Astrocyte (in vitro differentiated cells and primary cell): Measurements from ENCODE around the gene FAM171A2. TPM values are rescaled to one million over a fixed set of nuclear protein-coding genes. Genes with fewer than 3 reads are reported as not detected.
A peak's percentile ranks its signal among the peaks of the same experiment; 100 is the strongest.

ENCODE experiments used
- DNase-seq: peaks from one replicate; pipeline ENCODE4 v3.0.0-alpha.2; 2010; ENCODE audit warnings: low read depth
- FAIRE-seq: peaks from 2 replicates; lab custom pipeline; 2011; peaks lifted over from hg19 to GRCh38; lab: Jason Lieb, UNC
- H2AFZ ChIP-seq: 2 replicates; pipeline ENCODE4 v1.6.0; 2012; ENCODE audit warnings: low read depth, low read length, inconsistent platforms
- H3K27ac ChIP-seq: 2 replicates; pipeline ENCODE4 v1.5.1; 2011; ENCODE audit warnings: low read depth, low read length, inconsistent platforms
- H3K27me3 ChIP-seq: 2 replicates; pipeline ENCODE4 v1.6.0; 2011; ENCODE audit warnings: low read length, inconsistent platforms; ENCODE audit not compliant: insufficient read depth
- H3K36me3 ChIP-seq: 2 replicates; pipeline ENCODE4 v1.5.1; 2011; ENCODE audit warnings: low read length, inconsistent platforms; ENCODE audit not compliant: insufficient read depth
- H3K4me1 ChIP-seq: 2 replicates; pipeline ENCODE4 v1.5.1; 2011; ENCODE audit warnings: low read length, inconsistent platforms; ENCODE audit not compliant: insufficient read depth
- H3K4me2 ChIP-seq: 2 replicates; pipeline ENCODE4 v1.6.0; 2012; ENCODE audit warnings: low read length, inconsistent platforms
- H3K4me3 ChIP-seq: 2 replicates; pipeline ENCODE4 v1.5.1; 2011; ENCODE audit warnings: low read depth, mild to moderate bottlenecking, low read length, inconsistent platforms; ENCODE audit not compliant: insufficient read depth
- H3K79me2 ChIP-seq: 2 replicates; pipeline ENCODE4 v1.6.0; 2012; ENCODE audit warnings: mild to moderate bottlenecking, low read length, inconsistent platforms; ENCODE audit not compliant: insufficient read depth
- H3K9ac ChIP-seq: 2 replicates; pipeline ENCODE4 v1.6.0; 2012; ENCODE audit warnings: mild to moderate bottlenecking, low read length, inconsistent platforms
- H3K9me3 ChIP-seq: 2 replicates; pipeline ENCODE4 v1.5.1; 2012; ENCODE audit warnings: low read depth, mild to moderate bottlenecking, low read length, inconsistent platforms; ENCODE audit not compliant: insufficient read depth
- H4K20me1 ChIP-seq: 2 replicates; pipeline ENCODE4 v1.6.0; 2012; ENCODE audit warnings: low read length, inconsistent platforms; ENCODE audit not compliant: insufficient read depth
- H3K27ac Mint-ChIP-seq: one replicate; pipeline ENCODE4 v1.8.0; 2021; ENCODE audit warnings: mild to moderate bottlenecking, mixed read lengths; ENCODE audit not compliant: unreplicated experiment
- H3K27me3 Mint-ChIP-seq: one replicate; pipeline ENCODE4 v1.8.0; 2021; ENCODE audit warnings: low read depth, mixed read lengths; ENCODE audit not compliant: unreplicated experiment
- H3K36me3 Mint-ChIP-seq: one replicate; pipeline ENCODE4 v1.8.0; 2021; ENCODE audit warnings: low read depth, mixed read lengths; ENCODE audit not compliant: unreplicated experiment
- H3K4me1 Mint-ChIP-seq: one replicate; pipeline ENCODE4 v1.8.0; 2021; ENCODE audit warnings: low read depth, mixed read lengths; ENCODE audit not compliant: unreplicated experiment
- H3K4me3 Mint-ChIP-seq: one replicate; pipeline ENCODE4 v1.8.0; 2021; ENCODE audit warnings: mild to moderate bottlenecking, moderate library complexity, mixed read lengths; ENCODE audit not compliant: unreplicated experiment
- H3K9me3 Mint-ChIP-seq: one replicate; pipeline ENCODE4 v1.8.0; 2021; ENCODE audit warnings: mild to moderate bottlenecking, mixed read lengths; ENCODE audit not compliant: unreplicated experiment
- CTCF ChIP-seq: IDR thresholded peaks from 2 replicates; pipeline ENCODE4 v1.5.1; 2011; ENCODE audit warnings: low read depth, mild to moderate bottlenecking, inconsistent platforms, low read length, moderate library complexity; ENCODE audit not compliant: insufficient read depth
- EZH2 ChIP-seq: IDR thresholded peaks from 2 replicates; pipeline ENCODE4 v1.6.1; 2012; ENCODE audit warnings: mild to moderate bottlenecking, low read length, inconsistent platforms; ENCODE audit not compliant: insufficient read depth
- total RNA-seq: library from RNA; stranded (reverse); gene quantifications from 2 replicates; pipeline ENCODE4 v1.2.1, GENCODE V29; 2021

FAM171A2 gene
- total RNA-seq, 1 donor from 2014 or later: 18.2 TPM

- Mint-ChIP-seq H3K4me3 (peak overlapping the region; percentile 70), H3K36me3 (peaks cover 2% of the 10 kb centered on the region), H3K27ac (peak overlapping the region; percentile 62), H3K4me1 (peaks cover 15% of the 10 kb centered on the region), H3K27me3 (peaks cover 7% of the 10 kb centered on the region), H3K9me3 (no peaks in the 10 kb centered on the region)
- no peak for TF ChIP-seq CTCF
- TF ChIP-seq EZH2: no peak
- peaks cover 45% of the 10 kb centered on the region for H4K20me1 ChIP-seq
- H3K9ac ChIP-seq: no peak overlapping the region
- no peaks in the 10 kb centered on the region for H3K36me3 ChIP-seq
- H3K4me1 ChIP-seq: peaks cover 18% of the 10 kb centered on the region
- no peaks in the 10 kb centered on the region for H3K9me3 ChIP-seq
- H3K27me3 ChIP-seq: peaks cover 4% of the 10 kb centered on the region
- peaks cover 6% of the 10 kb centered on the region for H3K79me2 ChIP-seq
- H3K27ac ChIP-seq: no peak overlapping the region
- no peak for FAIRE-seq
- no peak overlapping the region for H3K4me3 ChIP-seq
- DNase-seq: no peak
- H3K4me2 ChIP-seq: peak overlapping the region; percentile 11
- H2AFZ ChIP-seq: no peak overlapping the region
These were observed 2.8 kb downstream of the FAM171A2 start for GRCh38 chr17:44360826-44361225.

GRCh38 chr17:44360144-44360533 lies 3.5 kb downstream of the FAM171A2 start:
- Mint-ChIP-seq H3K4me3 (no peak overlapping the region), H3K9me3 (no peaks in the 10 kb centered on the region), H3K4me1 (peaks cover 15% of the 10 kb centered on the region), H3K27ac (no peak overlapping the region), H3K27me3 (peaks cover 2% of the 10 kb centered on the region), H3K36me3 (peaks cover 8% of the 10 kb centered on the region)
- H3K4me2 ChIP-seq: no peak overlapping the region
- no peak overlapping the region for H3K9ac ChIP-seq
- H3K36me3 ChIP-seq: no peaks in the 10 kb centered on the region
- H3K4me1 ChIP-seq: peaks cover 18% of the 10 kb centered on the region
- H3K4me3 ChIP-seq: no peak overlapping the region
- H3K27me3 ChIP-seq: no peaks in the 10 kb centered on the region
- peaks cover 6% of the 10 kb centered on the region for H3K79me2 ChIP-seq
- H2AFZ ChIP-seq: no peak overlapping the region
- TF ChIP-seq CTCF: no peak
- peaks cover 49% of the 10 kb centered on the region for H4K20me1 ChIP-seq
- FAIRE-seq: no peak
- no peak for DNase-seq
- H3K9me3 ChIP-seq: no peaks in the 10 kb centered on the region
- no peak overlapping the region for H3K27ac ChIP-seq

GRCh38 chr17:44359458-44360143 lies 4.1 kb downstream of the FAM171A2 start:
- Mint-ChIP-seq H3K27me3 (no peaks in the 10 kb centered on the region), H3K27ac (no peak overlapping the region), H3K4me3 (no peak overlapping the region), H3K9me3 (no peaks in the 10 kb centered on the region), H3K36me3 (peaks cover 9% of the 10 kb centered on the region), H3K4me1 (peaks cover 15% of the 10 kb centered on the region)
- Histone ChIP-seq H3K79me2 (peaks cover 6% of the 10 kb centered on the region), H3K27me3 (no peaks in the 10 kb centered on the region), H4K20me1 (peaks cover 49% of the 10 kb centered on the region), H3K4me1 (peaks cover 18% of the 10 kb centered on the region), H2AFZ (no peak overlapping the region), H3K4me3 (no peak overlapping the region), H3K9me3 (no peaks in the 10 kb centered on the region), H3K9ac (no peak overlapping the region), H3K27ac (no peak overlapping the region), H3K36me3 (no peaks in the 10 kb centered on the region), H3K4me2 (no peak overlapping the region)
- FAIRE-seq (no peak), DNase-seq (no peak)
- no peak for TF ChIP-seq EZH2
- TF ChIP-seq CTCF: no peak
